GM15510 (cell line): ENCODE results near the gene AQP10.

ENCODE experiments used
- POLR2A ChIP-seq: IDR thresholded peaks from 3 replicates; pipeline ENCODE4 v1.6.1; 2011; ENCODE audit warnings: borderline replicate concordance; ENCODE audit not compliant: insufficient read length; ENCODE audit errors: extremely low read depth

AQP10 gene

DNA sequence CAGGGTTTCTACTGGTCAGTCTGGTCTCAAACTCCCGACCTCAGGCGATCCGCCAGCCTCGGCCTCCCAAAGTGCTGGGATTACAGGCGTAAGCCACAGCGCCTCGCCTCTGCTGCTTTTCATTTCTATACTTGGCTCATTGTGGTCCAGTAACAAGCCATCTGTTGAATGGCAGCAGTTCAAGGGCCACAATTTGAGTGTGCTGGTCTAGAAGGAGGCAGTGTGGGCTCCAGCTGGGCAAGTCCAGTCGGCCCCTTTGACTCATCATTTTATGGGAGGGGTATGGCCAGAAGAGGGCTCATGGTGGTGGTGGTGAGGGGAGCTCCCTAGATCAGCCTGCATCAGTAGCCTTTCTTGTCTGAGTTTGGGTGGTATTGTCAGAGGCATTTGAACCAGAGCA is 37.6 kb downstream of the AQP10 start:
- TF ChIP-seq POLR2A = no peak

GRCh38 chr1:154360288-154360687 is 39.4 kb downstream of the AQP10 start:
- TF ChIP-seq POLR2A = no peak

GRCh38 chr1:154361357-154361756 is 40.5 kb downstream of the AQP10 start:
- TF ChIP-seq POLR2A = no peak

- no peak for TF ChIP-seq POLR2A
Observed at GRCh38 chr1:154371436-154371835, 50.5 kb downstream of the AQP10 start.
